HCT116 (cell line): ENCODE data around the gene TDRD12.

ENCODE experiments used
- EZH2 ChIP-seq: fragments of 200-600 bp; sonication (generic); IDR thresholded peaks from 2 replicates; pipeline ENCODE4 v1.6.1; 2017; ENCODE audit warnings: antibody characterized with exemption, mixed run types
- EZH2phosphoT487 ChIP-seq: fragments of 200-600 bp; IDR thresholded peaks from 2 replicates; pipeline ENCODE4 v1.6.1; 2018; ENCODE audit warnings: antibody characterized with exemption, borderline replicate concordance
- POLR2A ChIP-seq: IDR thresholded peaks from 2 replicates; pipeline ENCODE4 v1.7.0; 2011; ENCODE audit warnings: borderline replicate concordance; ENCODE audit not compliant: insufficient read depth, insufficient read length; ENCODE audit errors: extremely low read depth
- SIN3A ChIP-seq: IDR thresholded peaks from 2 replicates; pipeline ENCODE4 v1.6.1; 2012; ENCODE audit warnings: low read depth
- SP1 ChIP-seq: IDR thresholded peaks from 2 replicates; pipeline ENCODE4 v1.6.1; 2012; ENCODE audit warnings: low read depth
- TCF7L2 ChIP-seq: IDR thresholded peaks from 2 replicates; pipeline ENCODE4 v1.7.0; 2011; ENCODE audit warnings: borderline replicate concordance, inconsistent platforms; ENCODE audit not compliant: insufficient read depth, insufficient read length; ENCODE audit errors: extremely low read depth
- TF ChIP-seq, protein P1 (sequence below), 3 experiments: fragments of 200-600 bp in 1 of 3; sonication (generic) in 1 of 3; IDR thresholded peaks in 2 of 3; conservative IDR thresholded peaks in 1 of 3; 2 replicates each; pipeline ENCODE4 v1.5.1; 2012 to 2017; ENCODE audit warnings: low read depth in 2 of 3, low read length in 2 of 3, antibody characterized with exemption in 1 of 3, borderline replicate concordance in 1 of 3, control low read depth in 1 of 3, mild to moderate bottlenecking in 1 of 3, mixed read lengths in 1 of 3, mixed run types in 1 of 3, moderate library complexity in 1 of 3; ENCODE audit not compliant: insufficient read depth in 1 of 3
- TF ChIP-seq, protein P2 (sequence below): IDR thresholded peaks from 2 replicates; pipeline ENCODE4 v1.6.1; 2012
- TF ChIP-seq, protein P3 (sequence below): IDR thresholded peaks from 2 replicates; pipeline ENCODE4 v1.6.1; 2011; ENCODE audit warnings: mild to moderate bottlenecking, low read length, moderate library complexity; ENCODE audit not compliant: insufficient replicate concordance; ENCODE audit errors: extremely low read depth
- TF ChIP-seq, protein P4 (sequence below): IDR thresholded peaks from 2 replicates; pipeline ENCODE4 v1.6.1; 2012; ENCODE audit warnings: low read depth

DNA sequence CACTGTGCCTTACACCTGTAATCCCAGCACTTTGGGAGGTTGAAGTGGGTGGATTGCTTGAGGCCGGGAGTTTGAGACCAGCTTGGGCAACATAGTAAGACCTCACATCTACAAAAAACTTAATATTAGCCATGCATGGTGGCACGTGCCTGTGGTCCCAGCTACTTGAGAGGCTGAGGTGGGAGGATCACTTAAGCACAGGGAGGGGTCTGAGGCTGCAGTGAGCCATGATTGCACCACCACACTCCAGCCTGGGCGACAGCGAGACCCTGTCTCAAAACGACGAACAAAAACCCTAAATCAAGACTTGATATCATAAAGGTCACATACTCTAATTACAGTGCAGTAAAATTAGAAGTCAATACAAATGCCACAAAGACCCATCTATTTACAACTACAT, 132.6 kb downstream of the TDRD12 start:
- TF ChIP-seq, protein P1, sequence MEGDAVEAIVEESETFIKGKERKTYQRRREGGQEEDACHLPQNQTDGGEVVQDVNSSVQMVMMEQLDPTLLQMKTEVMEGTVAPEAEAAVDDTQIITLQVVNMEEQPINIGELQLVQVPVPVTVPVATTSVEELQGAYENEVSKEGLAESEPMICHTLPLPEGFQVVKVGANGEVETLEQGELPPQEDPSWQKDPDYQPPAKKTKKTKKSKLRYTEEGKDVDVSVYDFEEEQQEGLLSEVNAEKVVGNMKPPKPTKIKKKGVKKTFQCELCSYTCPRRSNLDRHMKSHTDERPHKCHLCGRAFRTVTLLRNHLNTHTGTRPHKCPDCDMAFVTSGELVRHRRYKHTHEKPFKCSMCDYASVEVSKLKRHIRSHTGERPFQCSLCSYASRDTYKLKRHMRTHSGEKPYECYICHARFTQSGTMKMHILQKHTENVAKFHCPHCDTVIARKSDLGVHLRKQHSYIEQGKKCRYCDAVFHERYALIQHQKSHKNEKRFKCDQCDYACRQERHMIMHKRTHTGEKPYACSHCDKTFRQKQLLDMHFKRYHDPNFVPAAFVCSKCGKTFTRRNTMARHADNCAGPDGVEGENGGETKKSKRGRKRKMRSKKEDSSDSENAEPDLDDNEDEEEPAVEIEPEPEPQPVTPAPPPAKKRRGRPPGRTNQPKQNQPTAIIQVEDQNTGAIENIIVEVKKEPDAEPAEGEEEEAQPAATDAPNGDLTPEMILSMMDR (IDR thresholded peaks at IDR 0.05 in 2 of 3, conservative IDR thresholded peaks at IDR 0.05 in 1 of 3; ENCODE audit: borderline replicate concordance in 1 of 3, insufficient read depth in 1 of 3, low read depth in 2 of 3, low read length in 2 of 3): no peak
- TF ChIP-seq POLR2A: no peak
- TF ChIP-seq SIN3A: no peak
- no peak for TF ChIP-seq EZH2phosphoT487
- TF ChIP-seq EZH2: no peak
- no peak for TF ChIP-seq SP1
- TF ChIP-seq TCF7L2: no peak
- TF ChIP-seq, protein P2, sequence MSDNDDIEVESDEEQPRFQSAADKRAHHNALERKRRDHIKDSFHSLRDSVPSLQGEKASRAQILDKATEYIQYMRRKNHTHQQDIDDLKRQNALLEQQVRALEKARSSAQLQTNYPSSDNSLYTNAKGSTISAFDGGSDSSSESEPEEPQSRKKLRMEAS: no peak
- TF ChIP-seq, protein P3, sequence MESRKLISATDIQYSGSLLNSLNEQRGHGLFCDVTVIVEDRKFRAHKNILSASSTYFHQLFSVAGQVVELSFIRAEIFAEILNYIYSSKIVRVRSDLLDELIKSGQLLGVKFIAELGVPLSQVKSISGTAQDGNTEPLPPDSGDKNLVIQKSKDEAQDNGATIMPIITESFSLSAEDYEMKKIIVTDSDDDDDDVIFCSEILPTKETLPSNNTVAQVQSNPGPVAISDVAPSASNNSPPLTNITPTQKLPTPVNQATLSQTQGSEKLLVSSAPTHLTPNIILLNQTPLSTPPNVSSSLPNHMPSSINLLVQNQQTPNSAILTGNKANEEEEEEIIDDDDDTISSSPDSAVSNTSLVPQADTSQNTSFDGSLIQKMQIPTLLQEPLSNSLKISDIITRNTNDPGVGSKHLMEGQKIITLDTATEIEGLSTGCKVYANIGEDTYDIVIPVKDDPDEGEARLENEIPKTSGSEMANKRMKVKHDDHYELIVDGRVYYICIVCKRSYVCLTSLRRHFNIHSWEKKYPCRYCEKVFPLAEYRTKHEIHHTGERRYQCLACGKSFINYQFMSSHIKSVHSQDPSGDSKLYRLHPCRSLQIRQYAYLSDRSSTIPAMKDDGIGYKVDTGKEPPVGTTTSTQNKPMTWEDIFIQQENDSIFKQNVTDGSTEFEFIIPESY: no peak
- TF ChIP-seq, protein P4, sequence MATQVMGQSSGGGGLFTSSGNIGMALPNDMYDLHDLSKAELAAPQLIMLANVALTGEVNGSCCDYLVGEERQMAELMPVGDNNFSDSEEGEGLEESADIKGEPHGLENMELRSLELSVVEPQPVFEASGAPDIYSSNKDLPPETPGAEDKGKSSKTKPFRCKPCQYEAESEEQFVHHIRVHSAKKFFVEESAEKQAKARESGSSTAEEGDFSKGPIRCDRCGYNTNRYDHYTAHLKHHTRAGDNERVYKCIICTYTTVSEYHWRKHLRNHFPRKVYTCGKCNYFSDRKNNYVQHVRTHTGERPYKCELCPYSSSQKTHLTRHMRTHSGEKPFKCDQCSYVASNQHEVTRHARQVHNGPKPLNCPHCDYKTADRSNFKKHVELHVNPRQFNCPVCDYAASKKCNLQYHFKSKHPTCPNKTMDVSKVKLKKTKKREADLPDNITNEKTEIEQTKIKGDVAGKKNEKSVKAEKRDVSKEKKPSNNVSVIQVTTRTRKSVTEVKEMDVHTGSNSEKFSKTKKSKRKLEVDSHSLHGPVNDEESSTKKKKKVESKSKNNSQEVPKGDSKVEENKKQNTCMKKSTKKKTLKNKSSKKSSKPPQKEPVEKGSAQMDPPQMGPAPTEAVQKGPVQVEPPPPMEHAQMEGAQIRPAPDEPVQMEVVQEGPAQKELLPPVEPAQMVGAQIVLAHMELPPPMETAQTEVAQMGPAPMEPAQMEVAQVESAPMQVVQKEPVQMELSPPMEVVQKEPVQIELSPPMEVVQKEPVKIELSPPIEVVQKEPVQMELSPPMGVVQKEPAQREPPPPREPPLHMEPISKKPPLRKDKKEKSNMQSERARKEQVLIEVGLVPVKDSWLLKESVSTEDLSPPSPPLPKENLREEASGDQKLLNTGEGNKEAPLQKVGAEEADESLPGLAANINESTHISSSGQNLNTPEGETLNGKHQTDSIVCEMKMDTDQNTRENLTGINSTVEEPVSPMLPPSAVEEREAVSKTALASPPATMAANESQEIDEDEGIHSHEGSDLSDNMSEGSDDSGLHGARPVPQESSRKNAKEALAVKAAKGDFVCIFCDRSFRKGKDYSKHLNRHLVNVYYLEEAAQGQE: no peak
